Adrenal gland (tissue), 5 donors: ENCODE data around the gene ITGAV.

Experiments used
- CTCF ChIP-seq, 6 experiments: fragments of 450-650 bp in 4 of 6; fragments of 200-600 bp in 2 of 6; sonication (generic) in 1 of 6; IDR thresholded peaks; 1 replicate in 5 of 6; 2 replicates in 1 of 6; pipeline versions ENCODE4 v1.5.1 to v1.8.0; 2016 to 2021; ENCODE audit warnings: antibody characterized with exemption in 6 of 6, mild to moderate bottlenecking in 2 of 6, moderate library complexity in 1 of 6
- POLR2A ChIP-seq, 2 donors: fragments of 450-650 bp; IDR thresholded peaks; one replicate each; pipeline ENCODE4 v1.6.1; 2017; ENCODE audit warnings: antibody characterized with exemption in 2 of 2, mild to moderate bottlenecking in 2 of 2, moderate library complexity in 1 of 2
- donor health status: DM: no; HTN: no; CAD: no.

- TF ChIP-seq CTCF (IDR thresholded peaks at IDR 0.05) = no peak
- TF ChIP-seq POLR2A (IDR thresholded peaks at IDR 0.05) = no peak
These were observed 29.6 kb upstream of the ITGAV start for GRCh38 chr2:186560254-186560653.
